Activated T-cell treated with anti-CD3 and anti-CD28 coated beads, Interleukin-2, amount 50 U/mL, for 72 hours (primary cell): Measurements from ENCODE around the gene GPR162. TPM values are rescaled to one million over a fixed set of nuclear protein-coding genes. Genes with fewer than 3 reads are reported as not detected.
A peak's percentile ranks its signal among the peaks of the same experiment; 100 is the strongest.

Source experiments
- ATAC-seq, 2 donors: fragments of 150-1000 bp; cut with Tn5 transposase; replicated peaks in 1 of 2; 2 replicates each; pipeline ENCODE4 v1.10.0; 2021; ENCODE audit warnings: moderate library complexity in 2 of 2, mild to moderate bottlenecking in 1 of 2
- DNase-seq, 2 donors: peaks; one replicate each; pipeline ENCODE4 v3.0.0; 2021 to 2022; ENCODE audit warnings: mixed read lengths in 1 of 2
- H3K27ac Mint-ChIP-seq: one replicate; pipeline ENCODE4 v1.8.0; 2022; ENCODE audit warnings: mild to moderate bottlenecking, moderate library complexity, mixed read lengths
- H3K27me3 Mint-ChIP-seq: one replicate; pipeline ENCODE4 v1.8.0; 2022; ENCODE audit warnings: low read depth, mixed read lengths
- H3K36me3 Mint-ChIP-seq, 2 donors: one replicate each; pipeline ENCODE4 v1.8.0; 2022; ENCODE audit warnings: mixed read lengths in 2 of 2, mild to moderate bottlenecking in 1 of 2; ENCODE audit not compliant: insufficient read depth in 2 of 2
- H3K4me1 Mint-ChIP-seq: one replicate; pipeline ENCODE4 v1.8.0; 2022; ENCODE audit warnings: low read depth, mixed read lengths
- H3K4me3 Mint-ChIP-seq, 2 donors: one replicate each; pipeline ENCODE4 v1.8.0; 2022; ENCODE audit warnings: mild to moderate bottlenecking in 2 of 2, mixed read lengths in 2 of 2, moderate library complexity in 2 of 2
- H3K9me3 Mint-ChIP-seq, 2 donors: one replicate each; pipeline ENCODE4 v1.8.0; 2022; ENCODE audit warnings: mixed read lengths in 2 of 2
- total RNA-seq, 2 donors: library from RNA; stranded (reverse); gene quantifications; one replicate each; pipeline ENCODE4 v1.2.3, GENCODE V29; 2022

Gene GPR162
- under 1 TPM; 0.72 to 0.93 TPM for total RNA-seq

- ATAC-seq (peak; percentile 4 to 6), DNase-seq (no peak)
- Mint-ChIP-seq H3K9me3 (no peaks in the 10 kb centered on the region), H3K4me1 (peaks cover 14% of the 10 kb centered on the region), H3K27ac (no peak within 1 kb of the TSS), H3K27me3 (peaks cover 37% of the 10 kb centered on the region), H3K4me3 (peak within 1 kb of the TSS; percentile 57 to 69), H3K36me3 (peaks cover 6% of the 10 kb centered on the region in 2 donors)
Measured at GRCh38 chr12:6821591-6822425, at the start of gene GPR162. Gene GPR162, plus strand, starts transcription at chr12:6821821. Its CDS starts 2,078 bp downstream, at chr12:6823899.

- Mint-ChIP-seq H3K9me3 (no peaks in the 10 kb centered on the region), H3K36me3 (peaks cover 23 to 24% of the 10 kb centered on the region in 2 donors), H3K4me3 (peak within 1 kb of the TSS; percentile 78 to 79), H3K27ac (peak within 1 kb of the TSS; percentile 93), H3K27me3 (peaks cover 22% of the 10 kb centered on the region), H3K4me1 (peaks cover 94% of the 10 kb centered on the region)
- DNase-seq, result peak; percentile 65 to 67
- peak; percentile 54 for ATAC-seq
Measured at GRCh38 chr12:6772331-6772695, 49.3 kb upstream of the GPR162 start, which contains the start of gene LAG3. Gene LAG3, plus strand, starts transcription at chr12:6772520. Its CDS starts 333 bp downstream, at chr12:6772853.

- Mint-ChIP-seq H3K4me1 (peaks cover 94% of the 10 kb centered on the region), H3K36me3 (peaks cover 20 to 23% of the 10 kb centered on the region in 2 donors), H3K27me3 (peaks cover 17% of the 10 kb centered on the region), H3K9me3 (no peaks in the 10 kb centered on the region), H3K4me3 (peak overlapping the region; percentile 78 to 79), H3K27ac (peak overlapping the region; percentile 93)
- DNase-seq (no peak), ATAC-seq (no peak)
Measured at GRCh38 chr12:6772726-6773589, 48.7 kb upstream of the GPR162 start.

GRCh38 chr12:6773590-6774351, 47.9 kb upstream of the GPR162 start:
- peak overlapping the region; percentile 88 for H3K27ac Mint-ChIP-seq
- peaks cover 94% of the 10 kb centered on the region for H3K4me1 Mint-ChIP-seq
- H3K36me3 Mint-ChIP-seq, result peaks cover 20 to 27% of the 10 kb centered on the region in 2 donors
- H3K4me3 Mint-ChIP-seq, result peak overlapping the region; percentile 78 to 82
- no peaks in the 10 kb centered on the region for H3K9me3 Mint-ChIP-seq
- ATAC-seq (peak; percentile 37 to 43), DNase-seq (peak; percentile 57 to 61)
- peaks cover 9% of the 10 kb centered on the region for H3K27me3 Mint-ChIP-seq

- Mint-ChIP-seq H3K36me3 (peaks cover 20 to 28% of the 10 kb centered on the region in 2 donors), H3K4me1 (peaks cover 94% of the 10 kb centered on the region), H3K9me3 (no peaks in the 10 kb centered on the region), H3K27me3 (peaks cover under 1% of the 10 kb centered on the region), H3K4me3 (peak overlapping the region; percentile 78 to 82), H3K27ac (peak overlapping the region; percentile 87)
- ATAC-seq, result peak; percentile 49 to 57
- peak in 1 of 2 donors; percentile 46 for DNase-seq
Measured at GRCh38 chr12:6774499-6775062, 47.0 kb upstream of the GPR162 start.

GRCh38 chr12:6775185-6776174, 46.1 kb upstream of the GPR162 start:
- Mint-ChIP-seq H3K36me3 (peaks cover 19 to 25% of the 10 kb centered on the region in 2 donors), H3K9me3 (no peaks in the 10 kb centered on the region), H3K27ac (peak overlapping the region; percentile 87), H3K27me3 (no peaks in the 10 kb centered on the region), H3K4me1 (peaks cover 94% of the 10 kb centered on the region), H3K4me3 (peak overlapping the region; percentile 78 to 82)
- DNase-seq, result no peak
- ATAC-seq, result no peak

GRCh38 chr12:6777386-6777785, 44.2 kb upstream of the GPR162 start:
- Mint-ChIP-seq H3K27ac (peak overlapping the region; percentile 26), H3K4me3 (peak overlapping the region; percentile 17 to 74), H3K9me3 (no peaks in the 10 kb centered on the region), H3K27me3 (no peaks in the 10 kb centered on the region), H3K36me3 (peaks cover 15 to 22% of the 10 kb centered on the region in 2 donors), H3K4me1 (peaks cover 88% of the 10 kb centered on the region)
- no peak for DNase-seq
- no peak for ATAC-seq

- H3K27ac Mint-ChIP-seq, result no peak overlapping the region
- peaks cover 15 to 22% of the 10 kb centered on the region in 2 donors for H3K36me3 Mint-ChIP-seq
- ATAC-seq, result no peak
Measured at GRCh38 chr12:6778217-6778573, 43.4 kb upstream of the GPR162 start.

GRCh38 chr12:6778574-6779550, 42.8 kb upstream of the GPR162 start:
- Mint-ChIP-seq H3K27ac (peak overlapping the region; percentile 42), H3K27me3 (no peaks in the 10 kb centered on the region), H3K4me1 (peaks cover 92% of the 10 kb centered on the region), H3K9me3 (no peaks in the 10 kb centered on the region), H3K4me3 (peak overlapping the region; percentile 74 to 92), H3K36me3 (peaks cover 15 to 22% of the 10 kb centered on the region in 2 donors)
- DNase-seq (peak; percentile 92), ATAC-seq (peak; percentile 77 to 80)

More at GRCh38 chr12:6778217-6778573, 43.4 kb upstream of the GPR162 start:
- Mint-ChIP-seq H3K27me3 (no peaks in the 10 kb centered on the region), H3K4me3 (peak overlapping the region; percentile 74 to 92), H3K9me3 (no peaks in the 10 kb centered on the region), H3K4me1 (peaks cover 88% of the 10 kb centered on the region)
- no peak for DNase-seq

- ATAC-seq (peak; percentile 22 to 25), DNase-seq (no peak)
- Mint-ChIP-seq H3K36me3 (peaks cover 10 to 16% of the 10 kb centered on the region in 2 donors), H3K4me1 (peaks cover 93% of the 10 kb centered on the region), H3K27me3 (no peaks in the 10 kb centered on the region), H3K27ac (peak overlapping the region; percentile 42), H3K4me3 (peak overlapping the region; percentile 74 to 92), H3K9me3 (no peaks in the 10 kb centered on the region)
Measured at GRCh38 chr12:6779708-6780432, 41.8 kb upstream of the GPR162 start.
